Measurements from ENCODE around the gene TRAT1. TPM values are rescaled to one million over a fixed set of nuclear protein-coding genes. Genes with fewer than 3 reads are reported as not detected.

TRAT1 gene, protein sequence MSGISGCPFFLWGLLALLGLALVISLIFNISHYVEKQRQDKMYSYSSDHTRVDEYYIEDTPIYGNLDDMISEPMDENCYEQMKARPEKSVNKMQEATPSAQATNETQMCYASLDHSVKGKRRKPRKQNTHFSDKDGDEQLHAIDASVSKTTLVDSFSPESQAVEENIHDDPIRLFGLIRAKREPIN
- not detected in 2 replicates for total RNA-seq

DNA sequence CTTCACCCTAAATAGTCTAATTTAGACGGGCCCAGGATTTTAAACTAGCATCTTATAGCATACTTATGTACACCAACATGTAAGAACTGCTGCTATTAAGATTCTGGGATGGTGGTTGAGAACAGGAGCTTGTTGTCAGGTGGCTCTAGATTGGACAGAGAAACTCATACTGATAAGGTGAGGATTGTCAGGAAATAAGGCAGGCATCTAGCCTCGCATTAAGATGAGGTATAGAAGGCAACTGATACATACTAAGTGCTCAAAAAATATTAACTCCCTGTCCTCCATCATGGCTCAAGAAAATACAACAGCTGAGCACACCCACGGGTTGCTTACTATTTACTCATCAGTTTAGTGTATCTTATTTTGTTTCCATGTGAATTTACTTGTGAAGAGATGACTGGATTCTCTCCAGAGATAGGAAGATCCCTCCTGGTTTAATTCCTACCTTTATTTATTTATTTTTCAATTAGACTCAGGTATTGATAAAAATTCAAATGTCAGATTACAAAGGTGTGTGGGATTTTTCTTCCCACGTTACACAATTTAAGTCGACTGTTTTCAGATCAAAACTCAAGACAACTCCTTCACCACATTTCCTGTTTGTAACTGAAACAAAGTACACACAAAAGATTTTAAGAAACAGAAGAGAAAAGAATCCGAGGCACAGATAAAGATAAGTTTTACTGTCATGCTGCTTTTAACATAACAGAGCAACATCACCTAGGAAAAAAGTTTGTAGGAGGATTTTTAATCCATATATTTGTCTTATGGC, at the start of gene TRAT1:
TSS of gene TRAT1 (plus strand) at position 664 of the 775 bp plus-strand sequence. CDS start 142 bp downstream, outside the sequence.

Other genes with a start within 250 kb of the TRAT1 start
- 4.3 and 4.9 TPM in 2 replicates for gene CIP2A, start 233.3 kb upstream of the TRAT1 start, total RNA-seq
- 13.9 and 15.9 TPM in 2 replicates for gene DZIP3, start 233.1 kb upstream of the TRAT1 start, total RNA-seq
- not detected in 2 replicates for gene RETNLB, start 65.4 kb upstream of the TRAT1 start, total RNA-seq
- gene GUCA1C, start 131.1 kb downstream of the TRAT1 start, total RNA-seq: not detected in 2 replicates

All from bronchial smooth muscle cell (primary cell).